DMS53 treated with DMSO at 0.1 percent for 48 hours (cell line): ENCODE measurements around the gene UGT1A3.

ENCODE experiments used
- DNase-seq: peaks from one replicate; lab custom pipeline; 2025; ENCODE audit not compliant: unreplicated experiment; lab: John Stamatoyannopoulos, UW

Gene UGT1A3

GRCh38 chr2:233756429-233757081 is 27.7 kb downstream of the UGT1A3 start:
- no peak for DNase-seq

GRCh38 chr2:233758141-233758540 is 29.3 kb downstream of the UGT1A3 start:
- DNase-seq: no peak

- no peak for DNase-seq
These were observed 30.0 kb downstream of the UGT1A3 start for GRCh38 chr2:233758849-233759248.

GRCh38 chr2:233760043-233760442 is 31.2 kb downstream of the UGT1A3 start, which contains the start of gene UGT1A1:
Gene UGT1A1 (plus strand): TSS chr2:233760270. CDS start chr2:233760288, 18 bp downstream.
- DNase-seq: no peak

GRCh38 chr2:233761040-233761769 is 32.4 kb downstream of the UGT1A3 start:
- no peak for DNase-seq

GRCh38 chr2:233764264-233764663 is 35.4 kb downstream of the UGT1A3 start:
- DNase-seq: no peak

- DNase-seq: no peak
These were observed 35.9 kb downstream of the UGT1A3 start for GRCh38 chr2:233764761-233765160.

- no peak for DNase-seq
These were observed 37.6 kb downstream of the UGT1A3 start for GRCh38 chr2:233766416-233766815.

GRCh38 chr2:233768076-233768475 is 39.2 kb downstream of the UGT1A3 start:
- no peak for DNase-seq

GRCh38 chr2:233769260-233769659 is 40.4 kb downstream of the UGT1A3 start:
- no peak for DNase-seq

- DNase-seq: no peak
These were observed 43.3 kb downstream of the UGT1A3 start for GRCh38 chr2:233772153-233772552.

- no peak for DNase-seq
These were observed 43.7 kb downstream of the UGT1A3 start for GRCh38 chr2:233772583-233772982.

- DNase-seq: no peak
These were observed 45.0 kb downstream of the UGT1A3 start for GRCh38 chr2:233773854-233774253.

- DNase-seq: no peak
These were observed 46.6 kb downstream of the UGT1A3 start for GRCh38 chr2:233775414-233775813.

GRCh38 chr2:233778030-233778429 is 49.2 kb downstream of the UGT1A3 start, which contains the start of gene MROH2A:
Gene MROH2A (plus strand): TSS chr2:233778330. CDS start chr2:233779359, 1,029 bp downstream.
- DNase-seq: no peak

- no peak for DNase-seq
These were observed 50.9 kb downstream of the UGT1A3 start for GRCh38 chr2:233779722-233780121.

GRCh38 chr2:233780771-233781170 is 51.9 kb downstream of the UGT1A3 start:
- no peak for DNase-seq

GRCh38 chr2:233789554-233789953 is 60.7 kb downstream of the UGT1A3 start:
- DNase-seq: no peak

GRCh38 chr2:233791151-233791882 is 62.5 kb downstream of the UGT1A3 start:
- DNase-seq: no peak

GRCh38 chr2:233791883-233792329 is 63.1 kb downstream of the UGT1A3 start:
- peak; percentile 3 for DNase-seq

GRCh38 chr2:233792720-233793119 is 63.9 kb downstream of the UGT1A3 start:
- no peak for DNase-seq
